Measurements from ENCODE around the gene POLR2I.
"Not testable (repeated sequence)": the region's sequence is repeated elsewhere in the genome, so short reads cannot be mapped to it uniquely, and the experiment has no call there.

The POLR2I gene

GRCh38 chr19:36134867-36135266 is 20.2 kb upstream of the POLR2I start:
- DNase-seq (ENCODE audit: low read depth in 2 of 2): not testable (repeated sequence)

GRCh38 chr19:36131221-36131620 is 16.5 kb upstream of the POLR2I start:
- DNase-seq (ENCODE audit: low read depth in 2 of 2): not testable (repeated sequence)

GRCh38 chr19:36128392-36128736 is 13.7 kb upstream of the POLR2I start:
- DNase-seq (ENCODE audit: low read depth in 2 of 2): no peak

- DNase-seq (ENCODE audit: low read depth in 2 of 2): no peak
Measured at GRCh38 chr19:36125557-36125956, 10.9 kb upstream of the POLR2I start.

GRCh38 chr19:36121486-36122124 is 6.9 kb upstream of the POLR2I start:
- DNase-seq (ENCODE audit: low read depth in 2 of 2): no peak

GRCh38 chr19:36120984-36121358 is 6.3 kb upstream of the POLR2I start:
- DNase-seq (ENCODE audit: low read depth in 2 of 2): no peak

- DNase-seq (ENCODE audit: low read depth in 2 of 2): no peak
Measured at GRCh38 chr19:36120092-36120983, 5.7 kb upstream of the POLR2I start.

GRCh38 chr19:36116344-36116637 is 1.6 kb upstream of the POLR2I start:
- DNase-seq (ENCODE audit: low read depth in 2 of 2): no peak

- DNase-seq (ENCODE audit: low read depth in 2 of 2): peak; percentile 78 to 92
Measured at GRCh38 chr19:36115453-36116343, 1.0 kb upstream of the POLR2I start, which contains the start of gene TBCB. Gene TBCB, plus strand, starts transcription at chr19:36115468. Its CDS starts 93 bp downstream, at chr19:36115561.

GRCh38 chr19:36113894-36114720 is 568 bp downstream of the POLR2I start:
- DNase-seq (ENCODE audit: low read depth in 2 of 2): no peak

GRCh38 chr19:36113425-36113824 is 1.2 kb downstream of the POLR2I start:
- DNase-seq (ENCODE audit: low read depth in 2 of 2): no peak

GRCh38 chr19:36112678-36113077 is 2.0 kb downstream of the POLR2I start:
- no peak for DNase-seq (ENCODE audit: low read depth in 2 of 2)

GRCh38 chr19:36111200-36111539 is 3.5 kb downstream of the POLR2I start:
- no peak for DNase-seq (ENCODE audit: low read depth in 2 of 2)

GRCh38 chr19:36110487-36111199 is 4.0 kb downstream of the POLR2I start, which contains the start of gene OVOL3:
Gene OVOL3, plus strand, starts transcription at chr19:36111143. Its CDS starts 60 bp downstream, at chr19:36111203.
- DNase-seq (ENCODE audit: low read depth in 2 of 2): no peak

- no peak for DNase-seq (ENCODE audit: low read depth in 2 of 2)
Measured at GRCh38 chr19:36108684-36109083, 6.0 kb downstream of the POLR2I start.

- DNase-seq (ENCODE audit: low read depth in 2 of 2): no peak
Measured at GRCh38 chr19:36106991-36107390, 7.7 kb downstream of the POLR2I start.

GRCh38 chr19:36106441-36106840 is 8.2 kb downstream of the POLR2I start:
- DNase-seq (ENCODE audit: low read depth in 2 of 2): no peak

GRCh38 chr19:36103842-36104552 is 10.7 kb downstream of the POLR2I start:
- no peak for DNase-seq (ENCODE audit: low read depth in 2 of 2)

- no peak for DNase-seq (ENCODE audit: low read depth in 2 of 2)
Measured at GRCh38 chr19:36103040-36103626, 11.5 kb downstream of the POLR2I start.

All from stimulated activated CD4-positive, alpha-beta T cell treated with anti-CD3 and anti-CD28 coated beads, Interleukin-12 subunit alpha, Interleukin-12 subunit beta, amount 100 ng/mL, for 24 hours (primary cell).